Activated T-helper 1 cell treated with anti-CD3 and anti-CD28 coated beads, Interleukin-12 subunit alpha, Interleukin-12 subunit beta, Interleukin-2, Interleukin-4 antibody, amounts not matched to agents 30 ng/mL and 10 ng/mL and 1 ng/mL, durations not matched to agents 14 hours and 24 hours and 36 hours (primary cell): ENCODE data around the gene ZNF431. TPM values are rescaled to one million over a fixed set of nuclear protein-coding genes. Genes with fewer than 3 reads are reported as not detected.

Experiments
- total RNA-seq: library from RNA; stranded (reverse); gene quantifications from 2 replicates; pipeline ENCODE4 v1.2.3, GENCODE V29; 2022

Gene ZNF431
- total RNA-seq, 1 donor from 2014 or later = 16.0 TPM

Other genes with a start within 250 kb of the ZNF431 start
- gene ZNF85, start 218.8 kb upstream of the ZNF431 start, total RNA-seq = 10.0 and 11.1 TPM in 2 replicates
- gene ZNF430, start 121.4 kb upstream of the ZNF431 start, total RNA-seq = 20.3 and 21.5 TPM in 2 replicates
- gene ZNF714, start 59.8 kb upstream of the ZNF431 start, total RNA-seq = 18.5 and 19.5 TPM in 2 replicates
- gene ZNF708, start 187.4 kb downstream of the ZNF431 start, total RNA-seq = 9.6 and 9.9 TPM in 2 replicates
- gene ZNF738, start 217.0 kb downstream of the ZNF431 start, total RNA-seq = 9.7 and 11.7 TPM in 2 replicates